SU-DHL-6 (cell line): ENCODE data around the gene PSMB9.

Experiments
- CTCF ChIP-seq: fragments of 200-600 bp; sonication (generic); IDR thresholded peaks from one replicate; pipeline ENCODE4 v1.5.1; 2017; ENCODE audit warnings: antibody characterized with exemption, mild to moderate bottlenecking, low read length, moderate library complexity; ENCODE audit not compliant: insufficient read depth, poor library complexity, severe bottlenecking
- EZH2phosphoT487 ChIP-seq: fragments of 200-600 bp; sonication (generic), shearing (Covaris generic); conservative IDR thresholded peaks from 2 replicates; pipeline ENCODE4 v1.6.1; 2018; ENCODE audit warnings: mild to moderate bottlenecking, antibody characterized with exemption, low read length, moderate library complexity, mixed read lengths

GRCh38 chr6:32833664-32834063 lies 20.3 kb upstream of the PSMB9 start:
- TF ChIP-seq CTCF, result no peak
- TF ChIP-seq EZH2phosphoT487, result no peak
